ENCODE results near the gene SAMD8.

- no peak for TF ChIP-seq SIN3A (conservative IDR thresholded peaks at IDR 0.05 in 1 of 2, IDR thresholded peaks at IDR 0.05 in 1 of 2; ENCODE audit: low read depth in 1 of 2, low read length in 2 of 2)
- TF ChIP-seq CTCF (IDR thresholded peaks at IDR 0.05; ENCODE audit: control extremely low read depth in 1 of 3, insufficient read depth in 1 of 3, low read depth in 1 of 3, low read length in 3 of 3), result no peak
- TF ChIP-seq CBX5 (IDR thresholded peaks at IDR 0.05; ENCODE audit: low read depth, low read length), result no peak
- TF ChIP-seq CEBPB (IDR thresholded peaks at IDR 0.05; ENCODE audit: low read depth, low read length), result no peak
Measured at GRCh38 chr10:75115137-75115536, 3.7 kb downstream of the SAMD8 start.

All from H1 (cell line).